GM12873 (cell line): Measurements from ENCODE around the gene THSD7B.

Source experiments
- TF ChIP-seq, protein P1 (sequence below): IDR thresholded peaks from 2 replicates; pipeline ENCODE4 v1.5.1; 2012; ENCODE audit warnings: low read depth, mild to moderate bottlenecking, moderate library complexity, low read length, control low read depth; ENCODE audit not compliant: insufficient read depth; ENCODE audit errors: missing control alignments

The THSD7B gene

DNA sequence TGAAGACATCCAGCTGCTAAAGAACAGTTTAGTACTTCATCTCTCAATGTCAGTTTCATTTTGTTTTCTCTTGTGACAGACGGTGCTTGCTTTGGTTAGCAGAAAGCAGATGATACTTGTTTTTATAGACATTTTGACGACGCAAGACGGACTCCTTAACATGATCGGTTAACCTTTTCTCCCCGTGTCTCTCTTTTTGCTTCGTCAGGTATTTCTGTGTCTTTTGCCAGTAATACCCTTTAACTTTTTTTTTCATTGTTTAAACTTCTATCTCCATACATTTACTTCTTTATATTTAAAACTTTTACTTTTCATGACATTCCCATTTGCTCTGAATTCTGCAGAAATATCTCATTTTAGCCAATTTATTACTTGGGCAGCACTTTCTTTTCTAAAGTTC, 57.9 kb downstream of the THSD7B start:
- TF ChIP-seq, protein P1, sequence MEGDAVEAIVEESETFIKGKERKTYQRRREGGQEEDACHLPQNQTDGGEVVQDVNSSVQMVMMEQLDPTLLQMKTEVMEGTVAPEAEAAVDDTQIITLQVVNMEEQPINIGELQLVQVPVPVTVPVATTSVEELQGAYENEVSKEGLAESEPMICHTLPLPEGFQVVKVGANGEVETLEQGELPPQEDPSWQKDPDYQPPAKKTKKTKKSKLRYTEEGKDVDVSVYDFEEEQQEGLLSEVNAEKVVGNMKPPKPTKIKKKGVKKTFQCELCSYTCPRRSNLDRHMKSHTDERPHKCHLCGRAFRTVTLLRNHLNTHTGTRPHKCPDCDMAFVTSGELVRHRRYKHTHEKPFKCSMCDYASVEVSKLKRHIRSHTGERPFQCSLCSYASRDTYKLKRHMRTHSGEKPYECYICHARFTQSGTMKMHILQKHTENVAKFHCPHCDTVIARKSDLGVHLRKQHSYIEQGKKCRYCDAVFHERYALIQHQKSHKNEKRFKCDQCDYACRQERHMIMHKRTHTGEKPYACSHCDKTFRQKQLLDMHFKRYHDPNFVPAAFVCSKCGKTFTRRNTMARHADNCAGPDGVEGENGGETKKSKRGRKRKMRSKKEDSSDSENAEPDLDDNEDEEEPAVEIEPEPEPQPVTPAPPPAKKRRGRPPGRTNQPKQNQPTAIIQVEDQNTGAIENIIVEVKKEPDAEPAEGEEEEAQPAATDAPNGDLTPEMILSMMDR, result no peak

DNA sequence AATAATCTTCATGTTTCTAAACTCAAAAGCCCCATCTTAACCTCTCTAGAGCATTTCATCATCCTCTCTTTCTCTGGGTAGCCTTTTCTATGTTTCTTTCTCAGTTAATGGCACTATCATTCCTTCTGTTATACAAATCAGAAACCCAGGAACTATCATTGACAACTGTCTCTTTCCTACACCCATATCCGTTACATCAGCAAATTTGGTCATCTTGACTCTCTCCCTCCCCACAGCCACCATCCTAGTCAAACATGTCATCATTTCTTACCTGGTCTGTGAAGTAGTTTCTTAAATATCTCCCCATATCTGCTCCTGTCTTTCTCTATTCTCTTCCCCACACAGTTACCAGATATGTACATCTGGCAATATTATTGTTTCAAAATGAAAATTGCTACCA, 62.8 kb downstream of the THSD7B start:
- TF ChIP-seq, protein P1, result no peak

DNA sequence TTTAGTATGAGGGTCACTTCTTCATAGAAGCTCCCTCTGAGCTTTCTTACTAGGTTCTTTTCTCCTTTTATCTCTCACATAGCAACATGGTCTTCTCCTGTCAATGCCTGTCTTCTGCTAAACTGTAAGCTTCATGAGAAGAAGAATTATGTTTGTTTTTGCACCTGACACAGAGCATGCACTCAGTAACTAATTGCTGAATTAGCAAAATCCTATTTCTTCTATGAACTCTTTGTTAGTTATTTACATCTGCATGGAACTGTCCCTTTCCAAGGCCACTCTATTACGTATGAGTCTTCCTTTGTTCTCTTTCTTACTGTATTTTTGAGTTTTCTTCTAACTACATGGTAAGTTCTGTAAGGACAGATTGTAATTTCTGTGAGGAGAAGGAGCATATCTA, 63.4 kb downstream of the THSD7B start:
- TF ChIP-seq, protein P1, result no peak

DNA sequence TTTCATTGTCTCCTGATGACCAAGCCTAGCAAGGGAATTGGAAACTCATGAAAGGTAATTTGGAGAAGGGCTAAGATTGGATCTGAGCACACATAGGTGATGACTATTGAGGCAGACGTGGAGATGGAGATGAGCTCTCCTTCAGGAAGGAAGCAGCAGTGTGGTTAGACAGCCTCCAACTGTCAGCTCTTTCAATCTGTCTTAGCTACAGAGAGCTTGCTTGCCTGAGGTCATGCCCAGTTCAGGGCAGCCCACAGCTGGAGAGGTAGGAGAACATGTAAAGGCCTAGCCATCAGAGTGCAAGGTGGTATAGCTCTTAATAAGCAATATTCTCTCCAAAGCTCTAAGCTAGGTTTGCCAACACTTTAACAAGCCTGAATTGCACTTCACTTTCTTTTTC, 79.2 kb downstream of the THSD7B start:
- TF ChIP-seq, protein P1, result no peak

DNA sequence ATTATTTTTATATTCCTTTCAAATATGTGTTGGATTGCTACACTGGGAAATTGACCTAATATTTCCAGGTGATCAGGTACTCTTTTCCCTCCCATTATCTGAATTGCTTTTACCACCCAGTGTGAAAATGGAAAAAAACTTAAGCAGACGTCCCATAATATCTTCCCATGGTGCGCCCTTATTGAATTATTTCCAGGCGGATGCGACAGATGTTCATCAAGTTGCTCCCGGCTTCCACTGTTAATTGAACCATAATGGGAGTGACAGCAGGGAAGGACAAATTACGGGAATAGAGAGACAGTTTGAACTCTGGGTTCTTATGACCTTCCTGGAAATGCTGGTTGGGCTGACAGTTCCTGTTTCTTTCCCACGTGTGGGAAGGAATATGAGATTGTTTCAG, 93.3 kb downstream of the THSD7B start:
- TF ChIP-seq, protein P1, result no peak

DNA sequence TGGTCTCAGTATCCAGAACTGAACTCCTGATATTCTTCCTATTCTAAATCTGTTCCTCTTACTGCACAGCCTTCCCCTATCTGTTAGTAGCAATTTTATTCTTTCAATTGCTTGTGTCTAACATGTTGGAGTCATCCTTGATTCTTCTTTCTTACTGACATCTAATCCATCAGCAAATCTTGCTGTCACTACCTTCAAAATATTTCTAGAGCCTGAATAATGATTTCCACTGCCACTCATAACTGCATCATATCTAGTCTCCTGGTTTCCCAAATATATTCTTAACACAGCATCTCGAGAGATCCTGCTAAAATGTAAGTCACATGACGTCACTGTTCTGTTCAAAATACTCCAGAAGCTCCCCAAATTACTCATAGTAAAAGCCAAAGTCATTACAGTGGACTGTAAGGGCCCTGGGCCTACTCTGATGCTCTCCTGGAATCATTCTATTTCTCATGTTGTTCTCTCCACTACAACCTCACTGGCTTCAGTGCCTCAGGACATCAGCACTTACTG, 95.2 kb downstream of the THSD7B start:
- TF ChIP-seq, protein P1, result no peak

DNA sequence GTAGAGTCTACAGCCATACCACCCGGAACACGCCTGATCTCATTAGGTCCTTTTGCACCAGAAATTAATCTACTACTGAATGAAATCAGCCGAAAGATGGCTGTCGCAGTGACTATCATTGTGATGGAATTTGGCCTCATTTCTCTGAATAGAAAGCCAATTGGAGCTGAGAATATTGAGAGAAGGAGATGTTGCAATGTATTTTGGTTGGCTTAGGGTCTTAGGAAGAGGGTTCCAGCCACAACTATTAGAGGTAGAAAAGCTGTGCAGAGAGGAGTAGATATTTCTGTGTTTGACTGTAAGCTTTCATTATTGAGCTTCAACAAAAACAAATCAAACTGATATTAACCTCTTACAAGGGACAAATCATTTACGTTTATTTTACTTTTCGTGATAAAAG, 98.1 kb downstream of the THSD7B start:
- TF ChIP-seq, protein P1, result no peak
